Naive thymus-derived CD4-positive, alpha-beta T cell (primary cell): ENCODE data around the gene SPEG. TPM values are rescaled to one million over a fixed set of nuclear protein-coding genes. Genes with fewer than 3 reads are reported as not detected.
"Not testable (repeated sequence)": the region's sequence is repeated elsewhere in the genome, so short reads cannot be mapped to it uniquely, and the experiment has no call there.

Experiments
- ATAC-seq: fragments of 150-1000 bp; cut with Tn5 transposase; 2 replicates; pipeline ENCODE4 v1.10.0; 2021; ENCODE audit warnings: mild to moderate bottlenecking, moderate library complexity
- CTCF ChIA-PET: fragments of 350-600 bp; sonication (Branson Sonifier 250); formaldehyde crosslinking; loops from one replicate; lab custom pipeline; 2021; ENCODE audit warnings: antibody characterized with exemption; lab: Charles Lee
- POLR2A ChIA-PET: fragments of 350-600 bp; sonication (Branson Sonifier 250); formaldehyde crosslinking; loops from one replicate; lab custom pipeline; 2021; ENCODE audit warnings: antibody characterized with exemption, inconsistent platforms; lab: Charles Lee
- DNase-seq, 9 donors: peaks; one replicate each; pipeline versions ENCODE4 v3.0.0 to v3.0.0-alpha.2; 2020 to 2022; ENCODE audit warnings: mixed read lengths in 1 of 9
- H3K27ac ChIP-seq: one replicate; pipeline ENCODE4 v1.7.0; 2013; ENCODE audit warnings: mild to moderate bottlenecking, low read depth, low read length, moderate library complexity
- H3K27me3 ChIP-seq, 2 donors: one replicate each; pipeline ENCODE4 v1.7.0; 2013; ENCODE audit warnings: low read length in 2 of 2, mild to moderate bottlenecking in 2 of 2, moderate library complexity in 2 of 2; ENCODE audit not compliant: control insufficient read depth in 2 of 2, insufficient read depth in 2 of 2
- H3K36me3 ChIP-seq, 3 experiments: 1 replicate in 2 of 3; 2 replicates in 1 of 3; pipeline ENCODE4 v1.7.0; 2013; ENCODE audit warnings: low read length in 3 of 3, mild to moderate bottlenecking in 3 of 3, moderate library complexity in 1 of 3; ENCODE audit not compliant: insufficient read depth in 3 of 3, control insufficient read depth in 2 of 3
- H3K4me1 ChIP-seq, 2 donors: one replicate each; pipeline ENCODE4 v1.7.0; 2013; ENCODE audit warnings: low read length in 2 of 2, mild to moderate bottlenecking in 2 of 2, moderate library complexity in 1 of 2; ENCODE audit not compliant: control insufficient read depth in 2 of 2, insufficient read depth in 2 of 2
- H3K4me3 ChIP-seq: 2 replicates; pipeline ENCODE4 v1.7.0; 2013; ENCODE audit warnings: mild to moderate bottlenecking, low read length
- H3K9me3 ChIP-seq, 3 experiments: 1 replicate in 2 of 3; 2 replicates in 1 of 3; pipeline ENCODE4 v1.7.0; 2013; ENCODE audit warnings: low read length in 3 of 3; ENCODE audit not compliant: control insufficient read depth in 2 of 3
- H3K27ac Mint-ChIP-seq, 9 donors: one replicate each; pipeline ENCODE4 v1.8.0; 2020 to 2022; ENCODE audit warnings: mixed read lengths in 9 of 9, mild to moderate bottlenecking in 8 of 9, moderate library complexity in 5 of 9, inconsistent platforms in 2 of 9
- H3K27me3 Mint-ChIP-seq, 5 donors: one replicate each; pipeline ENCODE4 v1.8.0; 2021 to 2022; ENCODE audit warnings: mixed read lengths in 5 of 5, mild to moderate bottlenecking in 1 of 5
- H3K36me3 Mint-ChIP-seq, 5 donors: one replicate each; pipeline ENCODE4 v1.8.0; 2020 to 2022; ENCODE audit warnings: mixed read lengths in 5 of 5, mild to moderate bottlenecking in 3 of 5, inconsistent platforms in 1 of 5
- H3K4me1 Mint-ChIP-seq, 7 donors: one replicate each; pipeline ENCODE4 v1.8.0; 2020 to 2022; ENCODE audit warnings: mixed read lengths in 7 of 7, mild to moderate bottlenecking in 3 of 7, inconsistent platforms in 1 of 7
- H3K4me3 Mint-ChIP-seq, 10 donors: one replicate each; pipeline ENCODE4 v1.8.0; 2020 to 2022; ENCODE audit warnings: mild to moderate bottlenecking in 10 of 10, mixed read lengths in 10 of 10, moderate library complexity in 6 of 10, inconsistent platforms in 2 of 10
- H3K9me3 Mint-ChIP-seq, 11 donors: one replicate each; pipeline ENCODE4 v1.8.0; 2020 to 2022; ENCODE audit warnings: mixed read lengths in 11 of 11, mild to moderate bottlenecking in 4 of 11, inconsistent platforms in 1 of 11, moderate library complexity in 1 of 11
- intact Hi-C, 2 donors: fragments of 100-400 bp; cut with micrococcal nuclease; formaldehyde crosslinking; loops; one replicate each; pipeline ENCODE4 v1.15.1; 2023
- polyA plus RNA-seq, 2 donors: library from polyadenylated mRNA; unstranded; fragments of 300-500 nt; fragmentation: Illumina TruSeq; gene quantifications; one replicate each; pipeline ENCODE4 v1.2.3, GENCODE V29; 2021
- total RNA-seq, 6 experiments: library from RNA in 5 of 6; stranded (reverse) in 5 of 6; gene quantifications; 1 replicate in 5 of 6; 2 replicates in 1 of 6; pipeline ENCODE4 v1.2.3 and lab custom pipeline; 2021 to 2026

SPEG gene
- total and polyA plus RNA-seq, 7 experiments from 2014 or later, result 0.26 to 23.2 (median 11.8) TPM

DNA sequence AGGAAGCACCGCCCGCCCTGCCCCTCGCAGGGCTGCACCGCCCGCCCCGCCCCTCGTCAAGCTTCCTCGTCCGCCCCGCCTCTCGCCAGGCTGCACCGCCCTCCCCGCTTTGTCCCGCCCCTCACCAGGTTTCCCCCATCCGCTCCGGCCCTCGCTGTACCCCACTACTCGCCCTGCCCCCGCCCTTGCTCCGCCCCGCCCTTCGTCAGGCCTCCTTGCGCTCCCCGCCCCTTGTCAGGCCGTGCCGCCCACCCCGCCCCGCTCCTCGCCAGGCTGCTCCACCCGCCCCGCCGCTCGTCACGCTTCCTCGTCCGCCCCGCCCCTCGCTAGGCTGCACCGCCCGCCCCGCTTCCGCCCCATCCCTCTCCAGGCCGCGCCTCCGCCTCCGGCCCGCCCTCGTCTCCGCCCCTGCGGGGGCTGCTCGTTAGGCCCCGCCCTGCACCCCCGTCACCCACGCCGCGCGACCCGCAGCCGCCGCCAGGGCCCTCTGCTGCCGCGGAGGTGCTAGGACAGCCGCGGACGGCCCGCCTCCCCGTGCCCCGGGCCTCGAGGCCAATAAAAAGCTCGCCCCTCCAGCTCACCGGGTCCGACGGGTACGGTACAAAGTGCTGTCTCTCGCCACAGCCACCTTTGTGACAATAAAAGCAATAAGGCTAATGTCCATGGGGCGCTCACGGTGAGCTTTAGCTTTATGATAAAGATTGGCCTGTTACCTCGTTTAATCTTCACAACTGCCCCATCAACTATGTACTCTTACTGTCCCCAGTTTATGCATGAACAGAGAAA, 46.3 kb upstream of the SPEG start:
- peak overlapping the region; percentile 73 to 98 (median 91) for H3K27ac Mint-ChIP-seq
- peaks cover 2 to 37% (median 32%) of the 10 kb centered on the region in 7 donors for H3K4me1 Mint-ChIP-seq
- CTCF ChIA-PET, result interaction anchor here (0.7 to 1.4 kb wide), 6 partner anchors 14 to 153 kb away, joined by 3 to 11 read pairs (median 4); no protein-coding TSS in a partner anchor
- H3K27me3 Mint-ChIP-seq, result peaks cover 0 to 11% (median 0%) of the 10 kb centered on the region in 5 donors
- peaks cover 0 to 5% (median 0%) of the 10 kb centered on the region in 11 donors for H3K9me3 Mint-ChIP-seq
- Histone ChIP-seq H3K9me3 (no peaks in the 10 kb centered on the region), H3K4me1 (peaks cover 17 to 22% of the 10 kb centered on the region in 2 donors), H3K36me3 (peaks cover 6 to 37% (median 9%) of the 10 kb centered on the region in 3 experiments), H3K27ac (peak overlapping the region; percentile 78), H3K4me3 (peak overlapping the region; percentile 38), H3K27me3 (no peaks in the 10 kb centered on the region)
- intact Hi-C loops, result loop anchor here (1.0 to 5.0 kb wide), 27 partner anchors 9 to 1171 kb away; partner anchors contain the start of genes ANKZF1 (in 2 of the 2), ARPC2 (in 2 of the 2), ATG9A (in 2 of the 2) and CHPF (in 2 of the 2)
- peak overlapping the region; percentile 64 to 97 (median 90) for H3K4me3 Mint-ChIP-seq
- POLR2A ChIA-PET, result interaction anchor here (0.6 to 3.3 kb wide), 18 partner anchors 9 to 716 kb away, joined by 3 to 14 read pairs (median 4); partner anchors contain the start of genes ABCB6, ANKZF1, ATG9A and CHPF
- ATAC-seq (peak; percentile 87), DNase-seq (peak; percentile 97 to 100 (median 98))
- H3K36me3 Mint-ChIP-seq, result peaks cover 0 to 22% (median 11%) of the 10 kb centered on the region in 5 donors

DNA sequence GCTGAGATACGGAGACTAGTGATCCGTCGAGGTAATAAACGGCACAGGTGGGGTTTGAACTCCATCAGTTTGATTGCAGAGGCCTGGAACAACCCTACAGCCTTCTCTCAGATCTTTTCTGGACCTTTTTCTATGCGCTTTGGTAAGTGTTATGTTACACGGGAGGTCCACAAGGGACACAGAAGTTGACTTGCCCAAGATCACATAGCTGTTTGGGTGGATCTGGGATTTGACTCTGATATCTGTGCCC, 45.8 kb upstream of the SPEG start:
- Mint-ChIP-seq H3K4me1 (peaks cover 2 to 33% (median 27%) of the 10 kb centered on the region in 7 donors), H3K4me3 (peak overlapping the region; percentile 52 to 97 (median 84)), H3K27me3 (peaks cover 0 to 14% (median 0%) of the 10 kb centered on the region in 5 donors), H3K27ac (peak overlapping the region; percentile 73 to 98 (median 90)), H3K9me3 (peaks cover 0 to 5% (median 0%) of the 10 kb centered on the region in 11 donors), H3K36me3 (peaks cover 3 to 17% (median 7%) of the 10 kb centered on the region in 5 donors)
- Histone ChIP-seq H3K27me3 (no peaks in the 10 kb centered on the region), H3K4me1 (peaks cover 17 to 22% of the 10 kb centered on the region in 2 donors), H3K27ac (peak overlapping the region; percentile 78), H3K36me3 (peaks cover 6 to 32% (median 9%) of the 10 kb centered on the region in 3 experiments), H3K4me3 (peak overlapping the region; percentile 38), H3K9me3 (no peaks in the 10 kb centered on the region)
- ChIA-PET POLR2A (interaction anchor here (0.7 to 3.3 kb wide), 12 partner anchors 8 to 717 kb away, joined by 3 to 14 read pairs (median 4); partner anchors contain the start of genes CHPF, CNPPD1, DNAJB2 and GMPPA), CTCF (interaction anchor here (0.7 to 1.3 kb wide), 5 partner anchors 14 to 153 kb away, joined by 3 to 11 read pairs (median 3); no protein-coding TSS in a partner anchor)
- no peak for DNase-seq
- intact Hi-C loops, result loop anchor here (1.0 to 5.0 kb wide), 27 partner anchors 8 to 1172 kb away; partner anchors contain the start of genes ANKZF1 (in 2 of the 2), ARPC2 (in 2 of the 2), ATG9A (in 2 of the 2) and CHPF (in 2 of the 2)
- no peak for ATAC-seq

DNA sequence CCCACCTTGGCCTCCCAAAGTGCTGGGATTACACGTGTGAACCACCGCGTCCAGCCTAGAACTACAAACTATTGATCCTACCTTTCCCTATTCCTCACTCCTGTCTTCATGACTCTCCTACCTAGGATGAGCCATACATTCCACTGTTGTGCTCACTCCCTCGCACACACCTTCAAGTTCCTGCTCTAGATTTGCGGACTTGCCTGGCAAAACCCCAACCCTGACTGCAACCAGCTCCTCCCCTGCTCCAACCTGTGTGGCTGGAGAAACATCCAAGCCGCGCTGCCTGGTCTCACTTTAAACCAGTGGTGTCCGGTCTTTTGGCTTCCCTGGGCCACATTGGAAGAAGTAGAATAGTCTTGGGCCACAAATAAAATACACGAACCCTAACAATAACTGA, 41.9 kb upstream of the SPEG start:
- no peak overlapping the region for H3K4me3 Mint-ChIP-seq
- peaks cover 0 to 5% (median 0%) of the 10 kb centered on the region in 11 donors for H3K9me3 Mint-ChIP-seq

DNA sequence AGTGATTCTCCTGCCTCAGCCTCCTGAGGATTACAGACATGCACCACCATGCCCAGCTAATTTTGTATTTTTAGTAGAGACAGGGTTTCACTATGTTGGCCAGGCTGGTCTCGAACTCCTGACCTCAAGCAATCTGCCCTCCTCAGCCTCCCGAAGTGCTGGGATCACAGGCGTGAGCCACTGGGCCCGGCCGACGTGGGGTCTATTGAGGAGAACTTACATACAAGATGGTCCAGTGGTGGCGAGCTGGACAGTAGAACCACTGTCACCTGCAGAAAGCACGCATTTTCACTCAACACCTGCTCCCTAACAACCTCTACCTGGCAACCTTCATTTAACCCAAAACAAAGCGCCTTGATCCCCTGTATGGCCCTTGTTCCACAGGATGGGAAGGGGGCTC, 39.6 kb upstream of the SPEG start:
- H3K36me3 Mint-ChIP-seq, H3K36me3 ChIP-seq, H3K4me3 ChIP-seq, H3K27me3 ChIP-seq, DNase-seq, H3K9me3 Mint-ChIP-seq, H3K9me3 ChIP-seq, H3K27ac Mint-ChIP-seq, ATAC-seq, H3K27ac ChIP-seq, H3K4me3 Mint-ChIP-seq, intact Hi-C loops, POLR2A ChIA-PET: not testable (repeated sequence)
- Mint-ChIP-seq H3K27me3 (peaks cover 0 to 22% (median 0%) of the 10 kb centered on the region in 5 donors), H3K4me1 (peaks cover 4 to 22% (median 11%) of the 10 kb centered on the region in 7 donors)
- peaks cover 3 to 12% of the 10 kb centered on the region in 2 donors for H3K4me1 ChIP-seq
- CTCF ChIA-PET, result interaction anchor here (0.7 kb wide), 1 partner anchor 582 kb away, joined by 3 read pairs; no protein-coding TSS in a partner anchor

More for the DNA sequence above, 41.9 kb upstream of the SPEG start:
- intact Hi-C loops, result no loop called here
- H3K4me3 ChIP-seq, result no peak overlapping the region
- Mint-ChIP-seq H3K27me3 (peaks cover 0 to 22% (median 0%) of the 10 kb centered on the region in 5 donors), H3K36me3 (peaks cover 0 to 6% (median 2%) of the 10 kb centered on the region in 5 donors), H3K27ac (no peak overlapping the region), H3K4me1 (peaks cover 8 to 26% (median 17%) of the 10 kb centered on the region in 7 donors)
- no peaks in the 10 kb centered on the region for H3K36me3 ChIP-seq
- H3K27me3 ChIP-seq, result no peaks in the 10 kb centered on the region
- H3K4me1 ChIP-seq, result peaks cover 10 to 21% of the 10 kb centered on the region in 2 donors
- CTCF ChIA-PET, result interaction anchor here (0.6 to 2.6 kb wide), 3 partner anchors 10 to 116 kb away, joined by 3 to 16 read pairs (median 5); no protein-coding TSS in a partner anchor
- no peak for ATAC-seq
- H3K9me3 ChIP-seq, result no peaks in the 10 kb centered on the region
- no peak for DNase-seq
- POLR2A ChIA-PET, result interaction anchor here (0.7 kb wide), 1 partner anchor 28 kb away, joined by 3 read pairs; no protein-coding TSS in a partner anchor
- no peak overlapping the region for H3K27ac ChIP-seq

DNA sequence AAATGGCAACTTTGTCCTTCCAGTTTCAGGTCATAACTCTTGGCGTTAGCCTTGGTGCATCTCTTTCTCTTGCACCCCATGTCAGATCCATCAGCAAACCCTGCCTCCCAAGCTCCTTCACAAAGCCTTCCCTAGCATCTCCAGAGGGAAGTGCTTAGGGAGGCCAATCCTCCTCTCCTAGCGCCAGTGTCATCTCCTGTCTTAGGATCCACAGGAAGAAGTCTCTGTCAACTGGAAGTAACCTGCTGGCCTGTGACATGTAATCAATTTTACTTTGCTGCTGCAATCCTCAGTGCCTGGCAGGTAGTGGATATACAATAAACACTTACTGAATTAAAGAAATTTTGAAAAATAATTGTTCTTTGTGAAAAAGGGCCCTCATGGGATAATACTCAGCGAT, 39.0 kb upstream of the SPEG start:
- H3K4me3 ChIP-seq, result no peak overlapping the region
- H3K36me3 ChIP-seq, result no peaks in the 10 kb centered on the region
- Mint-ChIP-seq H3K27ac (peak overlapping the region in 2 of 9 donors; percentile 29 to 34), H3K4me1 (peaks cover 4 to 22% (median 11%) of the 10 kb centered on the region in 7 donors), H3K27me3 (peaks cover 0 to 22% (median 0%) of the 10 kb centered on the region in 5 donors), H3K36me3 (peaks cover 0 to 6% (median 2%) of the 10 kb centered on the region in 5 donors), H3K4me3 (no peak overlapping the region), H3K9me3 (peaks cover 0 to 5% (median 0%) of the 10 kb centered on the region in 11 donors)
- no peak for DNase-seq
- H3K4me1 ChIP-seq, result peaks cover 3 to 12% of the 10 kb centered on the region in 2 donors
- H3K27ac ChIP-seq, result no peak overlapping the region
- no peak for ATAC-seq
- H3K27me3 ChIP-seq, result no peaks in the 10 kb centered on the region
- ChIA-PET POLR2A (interaction anchor here (3.3 kb wide), 1 partner anchor 7 kb away, joined by 14 read pairs; the partner anchor contains the start of gene DNPEP), CTCF (interaction anchor here (0.7 kb wide), 1 partner anchor 583 kb away, joined by 3 read pairs; no protein-coding TSS in a partner anchor)
- intact Hi-C loops, result no loop called here
- no peaks in the 10 kb centered on the region for H3K9me3 ChIP-seq
